T-helper 22 cell (primary cell): Measurements from ENCODE around the gene CHRNG.

Experiments
- DNase-seq: peaks from one replicate; pipeline ENCODE4 v3.0.0-alpha.2; 2020; ENCODE audit warnings: low read depth

CHRNG gene, protein sequence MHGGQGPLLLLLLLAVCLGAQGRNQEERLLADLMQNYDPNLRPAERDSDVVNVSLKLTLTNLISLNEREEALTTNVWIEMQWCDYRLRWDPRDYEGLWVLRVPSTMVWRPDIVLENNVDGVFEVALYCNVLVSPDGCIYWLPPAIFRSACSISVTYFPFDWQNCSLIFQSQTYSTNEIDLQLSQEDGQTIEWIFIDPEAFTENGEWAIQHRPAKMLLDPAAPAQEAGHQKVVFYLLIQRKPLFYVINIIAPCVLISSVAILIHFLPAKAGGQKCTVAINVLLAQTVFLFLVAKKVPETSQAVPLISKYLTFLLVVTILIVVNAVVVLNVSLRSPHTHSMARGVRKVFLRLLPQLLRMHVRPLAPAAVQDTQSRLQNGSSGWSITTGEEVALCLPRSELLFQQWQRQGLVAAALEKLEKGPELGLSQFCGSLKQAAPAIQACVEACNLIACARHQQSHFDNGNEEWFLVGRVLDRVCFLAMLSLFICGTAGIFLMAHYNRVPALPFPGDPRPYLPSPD

GRCh38 chr2:232539298-232540231 is at the start of gene CHRNG:
Gene CHRNG (plus strand): TSS chr2:232539692. CDS start chr2:232539748, 56 bp downstream.
- DNase-seq, result no peak

DNA sequence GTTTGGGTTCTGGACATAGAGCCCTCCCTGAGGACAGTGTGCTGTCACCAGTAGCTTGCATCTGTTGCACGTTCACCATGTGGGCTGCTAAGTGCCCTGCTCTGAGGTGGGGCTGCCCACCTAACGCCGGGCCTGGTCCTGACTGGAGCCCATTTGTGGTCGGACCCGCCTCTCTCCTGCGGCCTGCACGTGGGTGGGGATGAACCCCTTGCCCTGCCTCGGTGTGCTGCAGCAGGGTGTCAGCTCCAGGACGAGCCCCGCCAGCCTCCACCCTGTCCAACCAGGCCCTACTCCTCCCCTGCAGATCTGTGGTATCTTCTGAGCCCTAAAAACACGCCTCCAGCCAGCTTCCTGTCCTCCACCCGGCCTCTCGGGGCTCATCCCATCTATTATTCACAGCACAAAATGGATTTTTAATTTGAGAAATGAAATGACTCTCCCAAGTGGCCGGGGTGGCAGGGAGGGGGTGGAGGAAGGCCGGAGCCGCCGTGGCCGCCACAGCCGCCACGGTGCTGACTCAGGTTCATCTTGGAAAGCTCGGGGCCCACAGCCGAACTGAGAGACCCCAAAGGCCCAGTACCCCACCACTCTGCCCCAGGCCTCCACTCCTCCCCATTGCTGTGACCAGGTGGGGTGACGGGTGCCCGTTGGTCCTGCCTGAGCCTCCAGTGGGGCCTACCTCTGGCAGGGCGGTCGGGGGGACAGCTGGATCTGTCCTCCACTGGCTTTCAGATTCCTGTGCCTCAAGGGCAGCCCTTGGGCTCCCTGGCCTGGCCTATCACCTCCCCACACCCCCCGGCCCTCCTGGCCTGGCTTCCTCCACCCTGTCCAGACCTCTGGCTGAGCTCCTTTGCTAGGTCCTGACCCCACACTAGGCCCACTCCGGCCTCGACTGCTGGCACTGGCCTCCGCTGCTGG is 49.0 kb upstream of the CHRNG start:
- DNase-seq, result no peak

DNA sequence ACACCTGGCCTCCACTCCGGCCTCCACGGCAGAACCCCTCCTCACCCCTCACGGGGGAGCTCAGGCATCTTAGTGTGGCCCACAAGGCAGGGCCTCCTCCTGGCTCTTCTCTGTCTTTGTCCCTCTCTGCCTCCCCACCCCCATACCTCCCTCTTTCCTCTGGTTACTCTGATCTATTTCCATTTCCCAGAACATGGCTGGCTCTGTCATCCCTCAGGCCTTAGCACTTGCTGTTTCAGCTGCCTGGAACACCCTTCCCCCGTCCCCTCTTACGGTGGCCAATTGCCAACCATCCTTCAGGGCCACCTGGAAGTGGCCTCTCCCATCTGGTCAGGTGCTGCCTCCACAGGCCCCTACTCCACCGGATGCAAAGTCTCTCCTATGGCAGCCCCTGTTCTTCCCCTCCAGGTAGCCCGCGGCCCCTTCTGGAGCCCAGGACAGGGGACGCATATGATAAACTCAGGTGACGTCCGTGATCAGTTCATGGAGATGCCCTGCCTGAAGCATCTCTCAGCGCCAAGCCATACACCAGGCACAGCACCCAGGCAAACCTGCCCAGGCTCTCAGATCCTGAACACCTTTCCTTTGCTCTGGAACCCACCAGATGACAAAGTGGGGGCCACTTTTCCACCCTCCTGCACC is 48.2 kb upstream of the CHRNG start:
- no peak for DNase-seq

DNA sequence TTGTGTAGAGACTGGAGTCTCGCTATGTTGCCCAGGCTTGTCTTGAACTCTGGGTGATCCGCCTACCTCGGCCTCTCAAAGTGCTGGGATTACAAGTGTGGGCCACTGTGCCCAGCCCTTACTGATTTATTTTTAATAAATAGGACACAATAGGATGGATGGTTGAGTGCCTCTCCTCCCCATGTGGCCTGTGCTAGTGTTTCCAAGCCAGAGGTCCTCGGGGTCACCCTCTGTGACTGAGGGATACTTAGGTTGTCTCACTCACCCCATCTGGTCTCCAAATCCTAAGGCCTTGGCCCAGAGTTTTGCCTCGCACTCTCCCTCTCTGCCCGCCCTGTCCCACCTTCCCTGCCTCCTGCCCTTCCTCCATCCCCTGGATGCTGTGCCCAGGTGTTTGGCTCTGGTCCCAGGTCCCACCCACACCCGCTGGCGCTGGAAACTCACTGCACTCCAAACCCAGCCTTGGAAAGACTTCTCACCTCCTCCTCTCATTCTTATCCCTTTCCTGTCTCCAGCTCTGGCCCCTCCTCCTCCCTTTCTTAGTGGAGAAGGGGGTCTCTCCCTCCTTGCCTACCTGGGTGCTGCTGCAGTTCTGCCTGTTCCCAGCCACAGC is 47.1 kb upstream of the CHRNG start:
- no peak for DNase-seq

GRCh38 chr2:232492963-232493700 is 46.4 kb upstream of the CHRNG start:
- DNase-seq, result no peak

- no peak for DNase-seq
Observed at GRCh38 chr2:232493701-232494474, 45.6 kb upstream of the CHRNG start.

- no peak for DNase-seq
Observed at GRCh38 chr2:232494542-232494941, 45.0 kb upstream of the CHRNG start.

DNA sequence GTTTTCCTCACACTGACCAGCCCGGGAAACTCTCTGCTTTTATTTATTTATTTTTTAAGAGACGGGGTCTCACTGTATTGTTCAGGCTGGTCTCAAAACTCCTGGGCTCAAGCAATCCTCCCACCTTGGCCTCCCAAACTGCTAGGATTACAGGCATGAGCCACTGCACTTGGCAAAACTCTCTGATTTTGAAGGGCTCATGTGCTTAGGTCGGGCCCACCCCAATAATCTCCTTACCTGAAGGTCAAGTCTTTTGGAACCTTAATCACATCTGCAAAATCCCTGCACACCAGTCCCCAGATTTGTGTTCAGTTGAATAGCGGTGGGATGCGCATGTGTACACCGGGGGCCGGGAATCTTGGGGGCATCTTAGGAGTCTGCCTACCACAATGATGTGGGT is 44.2 kb upstream of the CHRNG start:
- DNase-seq, result no peak

- no peak for DNase-seq
Observed at GRCh38 chr2:232496501-232497270, 42.8 kb upstream of the CHRNG start.

- DNase-seq, result no peak
Observed at GRCh38 chr2:232497348-232497747, 42.1 kb upstream of the CHRNG start.

DNA sequence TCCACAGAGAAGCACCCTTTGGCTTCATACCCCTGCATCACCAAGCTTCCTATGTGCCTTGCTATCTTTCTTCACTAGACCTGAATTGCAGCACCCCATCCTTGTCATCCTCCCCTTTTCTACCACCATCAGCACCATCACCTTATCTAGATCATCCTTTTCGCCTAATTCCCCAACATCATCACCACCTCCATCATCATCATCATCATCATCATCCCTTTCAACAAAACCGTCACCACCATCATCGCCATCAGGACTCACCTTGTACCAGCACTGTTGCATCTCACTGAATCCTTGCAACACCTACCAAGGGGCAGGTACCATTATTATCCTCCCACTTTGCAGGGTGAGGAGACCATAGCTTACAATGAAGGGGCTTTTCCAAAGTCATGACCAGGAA is 41.0 kb upstream of the CHRNG start:
- DNase-seq, result no peak

GRCh38 chr2:232501331-232501771 is 38.1 kb upstream of the CHRNG start:
- no peak for DNase-seq

DNA sequence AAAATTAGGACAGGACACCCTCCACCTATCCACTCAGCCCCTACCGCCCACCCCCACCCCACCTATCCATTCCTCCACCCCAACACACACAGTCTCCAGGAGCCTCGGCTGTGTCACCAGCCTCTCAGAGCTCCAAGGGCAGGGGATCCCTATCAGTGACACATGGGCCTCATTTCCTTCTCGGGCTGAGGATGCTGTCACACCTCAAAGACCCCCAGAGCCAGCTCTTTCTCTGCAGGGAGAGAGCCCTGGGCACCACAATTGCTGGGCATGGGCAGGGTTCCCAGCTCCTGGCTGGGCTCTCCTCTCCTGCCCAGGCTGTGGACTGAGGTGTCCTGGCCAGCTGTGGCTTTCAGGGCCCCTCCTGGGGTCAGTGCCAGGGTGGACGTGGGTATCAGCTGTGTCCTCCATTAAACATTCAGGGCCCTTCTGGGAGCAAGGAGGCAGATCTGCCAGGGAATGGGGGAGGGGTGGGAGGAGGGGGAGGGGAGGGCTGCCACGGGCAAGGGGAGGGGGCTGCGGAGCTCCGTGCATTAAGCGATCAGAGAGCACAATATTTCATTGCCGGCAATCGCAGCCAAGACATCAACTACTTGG is 37.6 kb upstream of the CHRNG start:
- DNase-seq, result no peak

GRCh38 chr2:232502511-232502910 is 37.0 kb upstream of the CHRNG start:
- no peak for DNase-seq

DNA sequence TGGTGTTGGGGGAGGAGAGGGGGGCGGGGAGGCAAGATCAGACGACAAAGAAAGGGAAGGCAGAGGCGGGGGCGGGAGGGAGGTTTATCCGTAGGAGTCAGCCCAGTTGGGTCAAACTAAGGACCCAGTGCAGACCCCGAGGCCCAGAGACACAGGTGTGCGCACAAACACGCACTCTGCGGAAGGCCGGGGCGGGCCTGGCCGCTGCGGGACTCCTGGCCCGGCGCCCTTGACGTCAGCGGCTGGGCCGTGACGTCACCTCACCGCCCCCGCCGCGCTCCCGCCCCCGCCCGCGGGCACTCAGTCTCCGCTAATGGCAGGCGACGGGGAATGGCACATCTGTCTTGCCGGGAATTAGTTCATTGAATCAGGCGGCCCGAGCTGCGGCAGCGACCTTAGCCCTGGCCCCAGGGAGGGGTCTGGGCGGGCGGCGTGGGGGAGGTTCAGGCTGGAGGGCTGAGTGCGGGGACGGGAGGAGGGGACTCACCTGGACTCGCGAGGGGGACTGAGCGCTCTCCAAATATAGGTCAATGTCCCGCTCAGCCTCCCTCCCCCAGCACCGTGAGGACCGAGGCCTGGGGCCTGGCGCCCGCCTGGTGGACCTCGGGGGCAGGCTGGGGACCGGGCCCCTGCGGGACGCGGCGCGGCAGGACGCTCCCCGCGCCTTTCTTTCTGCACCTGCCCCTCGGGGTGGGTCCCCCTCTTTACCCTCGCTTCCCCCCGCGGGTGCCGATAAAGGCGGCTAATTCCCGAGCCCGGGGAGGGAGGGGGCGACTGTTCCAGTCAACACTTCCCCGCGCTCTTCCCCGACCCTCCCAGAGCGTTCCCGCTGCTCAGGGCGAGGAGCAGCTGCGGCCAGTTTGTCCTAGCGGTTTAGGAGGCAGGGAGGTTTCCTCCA is 36.3 kb upstream of the CHRNG start:
- DNase-seq, result peak; percentile 44

- no peak for DNase-seq
Observed at GRCh38 chr2:232503809-232504323, 35.6 kb upstream of the CHRNG start.

- DNase-seq, result no peak
Observed at GRCh38 chr2:232504438-232504837, 35.1 kb upstream of the CHRNG start.
